HepG2 (cell line): ENCODE measurements around the gene NEDD4L. TPM values are rescaled to one million over a fixed set of nuclear protein-coding genes. Genes with fewer than 3 reads are reported as not detected.

Experiments
- ATF2 ChIP-seq: sonication (generic); formaldehyde crosslinking; IDR thresholded peaks from 2 replicates; pipeline ENCODE4 v1.4.0; 2020; ENCODE audit warnings: missing genetic modification reagents
- BRCA1 ChIP-seq: sonication (generic); formaldehyde crosslinking; IDR thresholded peaks from 2 replicates; pipeline ENCODE4 v1.4.0; 2020; ENCODE audit warnings: missing genetic modification reagents
- CHCHD3 ChIP-seq: sonication (generic); formaldehyde crosslinking; IDR thresholded peaks from 2 replicates; pipeline ENCODE4 v1.8.0; 2022; ENCODE audit warnings: mild to moderate bottlenecking, missing genetic modification reagents, moderate library complexity
- FOSL1 ChIP-seq: sonication (generic); formaldehyde crosslinking; IDR thresholded peaks from 2 replicates; pipeline ENCODE4 v1.9.0; 2021; ENCODE audit warnings: missing genetic modification reagents, borderline replicate concordance
- FOXA3 ChIP-seq: IDR thresholded peaks from 2 replicates; pipeline ENCODE4 v1.6.1; 2016; ENCODE audit warnings: missing genetic modification reagents, missing compliant biosample characterization
- FOXO1 ChIP-seq: sonication (generic); formaldehyde crosslinking; IDR thresholded peaks from 2 replicates; pipeline ENCODE4 v1.4.0; 2020; ENCODE audit warnings: missing genetic modification reagents
- MIER2 ChIP-seq: IDR thresholded peaks from 2 replicates; pipeline ENCODE4 v1.6.1; 2016; ENCODE audit warnings: missing biosample characterization, missing genetic modification reagents
- NAIF1 ChIP-seq: sonication (generic); formaldehyde crosslinking; IDR thresholded peaks from 2 replicates; pipeline ENCODE4 v1.5.0; 2020; ENCODE audit warnings: mild to moderate bottlenecking, missing genetic modification reagents, borderline replicate concordance
- NCOA5 ChIP-seq: sonication (generic); formaldehyde crosslinking; IDR thresholded peaks from 2 replicates; pipeline ENCODE4 v1.4.0; 2020; ENCODE audit warnings: missing genetic modification reagents
- NFKBIZ ChIP-seq: IDR thresholded peaks from 2 replicates; pipeline ENCODE4 v1.6.1; 2018; ENCODE audit warnings: missing genetic modification reagents, missing compliant biosample characterization
- POGZ ChIP-seq: sonication (generic); formaldehyde crosslinking; IDR thresholded peaks from 2 replicates; pipeline ENCODE4 v1.4.0; 2020; ENCODE audit warnings: mild to moderate bottlenecking, missing genetic modification reagents
- POLR2AphosphoS5 ChIP-seq: IDR thresholded peaks from 2 replicates; pipeline ENCODE4 v1.6.1; 2012; ENCODE audit warnings: low read depth, low read length
- PRPF4 ChIP-seq: fragments of 200-400 bp; formaldehyde crosslinking; IDR thresholded peaks from 2 replicates; pipeline ENCODE4 v1.6.1; 2016; ENCODE audit warnings: low read length, low read depth; ENCODE audit not compliant: poor library complexity, severe bottlenecking
- ZKSCAN1 ChIP-seq: fragments of 150-350 bp; IDR thresholded peaks from 2 replicates; pipeline ENCODE4 v1.6.1; 2014; ENCODE audit warnings: low read length
- ZNF121 ChIP-seq: sonication (generic); formaldehyde crosslinking; IDR thresholded peaks from 2 replicates; pipeline ENCODE4 v1.5.0; 2020; ENCODE audit warnings: mild to moderate bottlenecking, missing genetic modification reagents
- ZNF230 ChIP-seq: sonication (generic); formaldehyde crosslinking; IDR thresholded peaks from 2 replicates; pipeline ENCODE4 v1.4.0; 2020; ENCODE audit warnings: mild to moderate bottlenecking, missing genetic modification reagents
- ZNF441 ChIP-seq: sonication (generic); formaldehyde crosslinking; IDR thresholded peaks from 2 replicates; pipeline ENCODE4 v1.7.0; 2021; ENCODE audit warnings: missing genetic modification reagents, borderline replicate concordance
- ZNF460 ChIP-seq: sonication (generic); formaldehyde crosslinking; IDR thresholded peaks from 2 replicates; pipeline ENCODE4 v1.5.1; 2020; ENCODE audit warnings: missing genetic modification reagents, mild to moderate bottlenecking, borderline replicate concordance
- polyA plus RNA-seq, 8 experiments: library from polyadenylated mRNA; depleted of rRNA in 3 of 8; stranded (reverse) in 7 of 8; unstranded in 1 of 8; fragments of >200 nt; fragmentation: Illumina TruSeq in 4 of 8; extraction: Trizol in 4 of 8; gene quantifications; 2 replicates each; pipeline versions ENCODE4 v1.2.1 to v1.2.3, GENCODE V29; 2011 to 2016; ENCODE audit warnings: low read depth in 4 of 8, missing spikeins in 1 of 8, mixed read lengths in 1 of 8; ENCODE audit not compliant: insufficient read depth in 1 of 8
- total RNA-seq, 5 experiments: library from RNA; depleted of rRNA; stranded (reverse); fragments of >200 nt; fragmentation: Illumina TruSeq; extraction: Trizol; gene quantifications; 2 replicates each; pipeline ENCODE4 v1.2.3, GENCODE V29; 2016; ENCODE audit warnings: low read depth in 1 of 5
- TF ChIP-seq, protein P1 (sequence below): sonication (generic); formaldehyde crosslinking; IDR thresholded peaks from 2 replicates; pipeline ENCODE4 v1.4.0; 2020; ENCODE audit warnings: missing genetic modification reagents
- TF ChIP-seq, protein P2 (sequence below): sonication (generic); formaldehyde crosslinking; IDR thresholded peaks from 2 replicates; pipeline ENCODE4 v1.8.0; 2022; ENCODE audit warnings: mild to moderate bottlenecking, missing genetic modification reagents, moderate library complexity
- TF ChIP-seq, protein P3 (sequence below): sonication (generic); formaldehyde crosslinking; IDR thresholded peaks from 2 replicates; pipeline ENCODE4 v1.5.1; 2020; ENCODE audit warnings: missing genetic modification reagents, mild to moderate bottlenecking, borderline replicate concordance

Gene NEDD4L
- total and polyA plus RNA-seq, 2 of the 13 experiments (the other 11 are each of a cell fraction or from before 2014, with no cell fraction given) = 168 to 390 TPM

DNA sequence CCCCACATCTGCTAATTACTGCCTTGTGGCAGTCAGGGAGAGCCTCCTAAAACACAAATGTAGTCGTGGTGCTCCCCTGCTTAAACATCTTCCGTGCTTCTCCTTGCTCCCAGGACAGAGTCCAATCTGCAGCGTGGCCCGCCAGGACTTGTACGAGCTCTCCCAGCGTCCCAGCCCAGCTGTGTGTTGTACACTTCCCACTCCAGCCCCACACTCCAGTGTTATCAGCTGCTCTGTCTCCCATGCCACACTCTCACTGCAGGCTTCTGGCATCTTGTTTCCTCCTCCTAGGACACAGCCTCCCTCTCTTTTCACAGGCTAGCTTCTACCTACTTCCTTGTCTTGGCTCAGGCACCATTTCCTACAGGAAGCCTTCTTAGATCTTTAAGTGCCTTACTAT lies 385.4 kb downstream of the NEDD4L start (continued):
- TF ChIP-seq, protein P1, sequence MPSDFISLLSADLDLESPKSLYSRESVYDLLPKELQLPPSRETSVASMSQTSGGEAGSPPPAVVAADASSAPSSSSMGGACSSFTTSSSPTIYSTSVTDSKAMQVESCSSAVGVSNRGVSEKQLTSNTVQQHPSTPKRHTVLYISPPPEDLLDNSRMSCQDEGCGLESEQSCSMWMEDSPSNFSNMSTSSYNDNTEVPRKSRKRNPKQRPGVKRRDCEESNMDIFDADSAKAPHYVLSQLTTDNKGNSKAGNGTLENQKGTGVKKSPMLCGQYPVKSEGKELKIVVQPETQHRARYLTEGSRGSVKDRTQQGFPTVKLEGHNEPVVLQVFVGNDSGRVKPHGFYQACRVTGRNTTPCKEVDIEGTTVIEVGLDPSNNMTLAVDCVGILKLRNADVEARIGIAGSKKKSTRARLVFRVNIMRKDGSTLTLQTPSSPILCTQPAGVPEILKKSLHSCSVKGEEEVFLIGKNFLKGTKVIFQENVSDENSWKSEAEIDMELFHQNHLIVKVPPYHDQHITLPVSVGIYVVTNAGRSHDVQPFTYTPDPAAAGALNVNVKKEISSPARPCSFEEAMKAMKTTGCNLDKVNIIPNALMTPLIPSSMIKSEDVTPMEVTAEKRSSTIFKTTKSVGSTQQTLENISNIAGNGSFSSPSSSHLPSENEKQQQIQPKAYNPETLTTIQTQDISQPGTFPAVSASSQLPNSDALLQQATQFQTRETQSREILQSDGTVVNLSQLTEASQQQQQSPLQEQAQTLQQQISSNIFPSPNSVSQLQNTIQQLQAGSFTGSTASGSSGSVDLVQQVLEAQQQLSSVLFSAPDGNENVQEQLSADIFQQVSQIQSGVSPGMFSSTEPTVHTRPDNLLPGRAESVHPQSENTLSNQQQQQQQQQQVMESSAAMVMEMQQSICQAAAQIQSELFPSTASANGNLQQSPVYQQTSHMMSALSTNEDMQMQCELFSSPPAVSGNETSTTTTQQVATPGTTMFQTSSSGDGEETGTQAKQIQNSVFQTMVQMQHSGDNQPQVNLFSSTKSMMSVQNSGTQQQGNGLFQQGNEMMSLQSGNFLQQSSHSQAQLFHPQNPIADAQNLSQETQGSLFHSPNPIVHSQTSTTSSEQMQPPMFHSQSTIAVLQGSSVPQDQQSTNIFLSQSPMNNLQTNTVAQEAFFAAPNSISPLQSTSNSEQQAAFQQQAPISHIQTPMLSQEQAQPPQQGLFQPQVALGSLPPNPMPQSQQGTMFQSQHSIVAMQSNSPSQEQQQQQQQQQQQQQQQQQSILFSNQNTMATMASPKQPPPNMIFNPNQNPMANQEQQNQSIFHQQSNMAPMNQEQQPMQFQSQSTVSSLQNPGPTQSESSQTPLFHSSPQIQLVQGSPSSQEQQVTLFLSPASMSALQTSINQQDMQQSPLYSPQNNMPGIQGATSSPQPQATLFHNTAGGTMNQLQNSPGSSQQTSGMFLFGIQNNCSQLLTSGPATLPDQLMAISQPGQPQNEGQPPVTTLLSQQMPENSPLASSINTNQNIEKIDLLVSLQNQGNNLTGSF (CRISPR knock-in tag) = no peak
- TF ChIP-seq MIER2 (no peak), ZNF230 (CRISPR knock-in tag) (no peak), FOXA3 (CRISPR knock-in tag) (no peak), FOXO1 (CRISPR knock-in tag) (no peak), ZNF121 (CRISPR knock-in tag) (no peak), POLR2AphosphoS5 (no peak), NAIF1 (CRISPR knock-in tag) (no peak), BRCA1 (CRISPR knock-in tag) (no peak), FOSL1 (CRISPR knock-in tag) (no peak), CHCHD3 (CRISPR knock-in tag) (no peak), ATF2 (no peak), NFKBIZ (CRISPR knock-in tag) (no peak), NCOA5 (CRISPR knock-in tag) (no peak), ZNF441 (CRISPR knock-in tag) (no peak), POGZ (peak; percentile 32; the same call in 1 of the 2 replicates), ZNF460 (CRISPR knock-in tag) (no peak), ZKSCAN1 (no peak), PRPF4 (peak; percentile 33)
- TF ChIP-seq, protein P2, sequence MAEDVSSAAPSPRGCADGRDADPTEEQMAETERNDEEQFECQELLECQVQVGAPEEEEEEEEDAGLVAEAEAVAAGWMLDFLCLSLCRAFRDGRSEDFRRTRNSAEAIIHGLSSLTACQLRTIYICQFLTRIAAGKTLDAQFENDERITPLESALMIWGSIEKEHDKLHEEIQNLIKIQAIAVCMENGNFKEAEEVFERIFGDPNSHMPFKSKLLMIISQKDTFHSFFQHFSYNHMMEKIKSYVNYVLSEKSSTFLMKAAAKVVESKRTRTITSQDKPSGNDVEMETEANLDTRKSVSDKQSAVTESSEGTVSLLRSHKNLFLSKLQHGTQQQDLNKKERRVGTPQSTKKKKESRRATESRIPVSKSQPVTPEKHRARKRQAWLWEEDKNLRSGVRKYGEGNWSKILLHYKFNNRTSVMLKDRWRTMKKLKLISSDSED (CRISPR knock-in tag) = no peak
- TF ChIP-seq, protein P3, sequence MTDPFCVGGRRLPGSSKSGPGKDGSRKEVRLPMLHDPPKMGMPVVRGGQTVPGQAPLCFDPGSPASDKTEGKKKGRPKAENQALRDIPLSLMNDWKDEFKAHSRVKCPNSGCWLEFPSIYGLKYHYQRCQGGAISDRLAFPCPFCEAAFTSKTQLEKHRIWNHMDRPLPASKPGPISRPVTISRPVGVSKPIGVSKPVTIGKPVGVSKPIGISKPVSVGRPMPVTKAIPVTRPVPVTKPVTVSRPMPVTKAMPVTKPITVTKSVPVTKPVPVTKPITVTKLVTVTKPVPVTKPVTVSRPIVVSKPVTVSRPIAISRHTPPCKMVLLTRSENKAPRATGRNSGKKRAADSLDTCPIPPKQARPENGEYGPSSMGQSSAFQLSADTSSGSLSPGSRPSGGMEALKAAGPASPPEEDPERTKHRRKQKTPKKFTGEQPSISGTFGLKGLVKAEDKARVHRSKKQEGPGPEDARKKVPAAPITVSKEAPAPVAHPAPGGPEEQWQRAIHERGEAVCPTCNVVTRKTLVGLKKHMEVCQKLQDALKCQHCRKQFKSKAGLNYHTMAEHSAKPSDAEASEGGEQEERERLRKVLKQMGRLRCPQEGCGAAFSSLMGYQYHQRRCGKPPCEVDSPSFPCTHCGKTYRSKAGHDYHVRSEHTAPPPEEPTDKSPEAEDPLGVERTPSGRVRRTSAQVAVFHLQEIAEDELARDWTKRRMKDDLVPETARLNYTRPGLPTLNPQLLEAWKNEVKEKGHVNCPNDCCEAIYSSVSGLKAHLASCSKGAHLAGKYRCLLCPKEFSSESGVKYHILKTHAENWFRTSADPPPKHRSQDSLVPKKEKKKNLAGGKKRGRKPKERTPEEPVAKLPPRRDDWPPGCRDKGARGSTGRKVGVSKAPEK (CRISPR knock-in tag) = no peak
